Upper lobe of left lung (tissue), 6 donors: ENCODE data around the gene DGKG. TPM values are rescaled to one million over a fixed set of nuclear protein-coding genes. Genes with fewer than 3 reads are reported as not detected.

Source experiments
- ATAC-seq, 2 donors: fragments of 200-7000 bp; cut with Tn5 transposase; one replicate each; pipeline ENCODE4 v1.9.1; 2022; ENCODE audit warnings: mild to moderate bottlenecking in 2 of 2, moderate library complexity in 2 of 2; ENCODE audit not compliant: low FRiP score in 2 of 2
- DNase-seq, 2 donors: peaks; one replicate each; pipeline ENCODE4 v3.0.0-alpha.2; 2019 to 2020
- H3K27ac ChIP-seq, 4 donors: fragments of 200-600 bp; sonication (generic); one replicate each; pipeline ENCODE4 v1.5.1; 2016 to 2019
- H3K27me3 ChIP-seq, 4 donors: fragments of 200-600 bp; sonication (generic); one replicate each; pipeline ENCODE4 v1.5.1; 2017 to 2019
- H3K36me3 ChIP-seq, 4 donors: fragments of 200-600 bp; sonication (generic); one replicate each; pipeline ENCODE4 v1.5.1; 2016 to 2019
- H3K4me1 ChIP-seq, 4 donors: fragments of 200-600 bp; sonication (generic); one replicate each; pipeline ENCODE4 v1.5.1; 2018 to 2019
- H3K4me3 ChIP-seq, 4 donors: fragments of 200-600 bp; sonication (generic); one replicate each; pipeline ENCODE4 v1.5.1; 2017 to 2019; ENCODE audit warnings: mild to moderate bottlenecking in 2 of 4, moderate library complexity in 1 of 4
- H3K9me3 ChIP-seq, 4 donors: fragments of 200-600 bp; sonication (generic); one replicate each; pipeline ENCODE4 v1.5.1; 2018 to 2019
- EP300 ChIP-seq, 4 donors: sonication (generic); formaldehyde crosslinking; IDR thresholded peaks; one replicate each; pipeline ENCODE4 v1.5.1; 2017; ENCODE audit warnings: antibody characterized with exemption in 4 of 4, control low read depth in 2 of 4
- POLR2A ChIP-seq, 4 donors: fragments of 450-650 bp; IDR thresholded peaks; one replicate each; pipeline ENCODE4 v1.5.1; 2016 to 2017; ENCODE audit warnings: antibody characterized with exemption in 4 of 4, mild to moderate bottlenecking in 2 of 4
- POLR2AphosphoS5 ChIP-seq, 2 donors: sonication (generic); formaldehyde crosslinking; IDR thresholded peaks; one replicate each; pipeline ENCODE4 v1.5.1; 2017; ENCODE audit warnings: antibody characterized with exemption in 2 of 2
- WGBS, 2 donors: methylation state at CpG; one replicate each; pipeline ENCODE4 v1.1.5; 2017 to 2018; 5-methylcytosine and 5-hydroxymethylcytosine counted together
- total RNA-seq, 6 donors: library from RNA; depleted of rRNA in 4 of 6; stranded (reverse); fragments of >200 nt in 4 of 6; gene quantifications; one replicate each; pipeline versions ENCODE4 v1.1.0 to v1.2.1, GENCODE V29; 2016 to 2021
- TF ChIP-seq, protein P1 (sequence below), 6 experiments: fragments of 450-650 bp in 4 of 6; fragments of 200-600 bp in 2 of 6; sonication (generic) in 2 of 6; IDR thresholded peaks; one replicate each; pipeline ENCODE4 v1.5.1; 2016 to 2019; ENCODE audit warnings: antibody characterized with exemption in 6 of 6
- donor health status: DM: no; HTN: no; CAD: no; lungs with moderate emphysema.
- donor health status: DM: no; HTN: yes; CAD: no; lungs with severe emphysema.

DGKG gene
- total RNA-seq, 6 donors from 2014 or later: 4.4 to 32.5 (median 6.5) TPM

DNA sequence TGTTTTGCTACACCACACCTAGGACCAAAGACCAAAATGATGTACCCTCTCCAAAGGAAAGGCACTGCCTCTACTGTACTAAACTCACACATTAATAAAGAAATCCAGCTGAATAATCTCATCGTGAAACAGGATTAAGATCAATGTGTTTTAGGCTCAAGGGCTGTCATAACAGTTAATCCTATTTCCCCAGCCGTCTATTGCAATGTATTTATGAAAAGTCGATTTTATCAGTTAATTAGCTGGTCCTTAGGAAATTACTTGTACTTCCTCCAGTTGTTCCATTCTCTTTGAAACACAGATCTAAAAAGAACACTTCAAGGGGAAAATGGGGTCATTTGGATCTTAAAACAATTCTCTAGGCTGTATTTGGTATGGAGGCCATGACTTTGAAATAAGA is 261.6 kb downstream of the DGKG start:
- no peak for TF ChIP-seq EP300 (IDR thresholded peaks at IDR 0.05)
- TF ChIP-seq, protein P1, sequence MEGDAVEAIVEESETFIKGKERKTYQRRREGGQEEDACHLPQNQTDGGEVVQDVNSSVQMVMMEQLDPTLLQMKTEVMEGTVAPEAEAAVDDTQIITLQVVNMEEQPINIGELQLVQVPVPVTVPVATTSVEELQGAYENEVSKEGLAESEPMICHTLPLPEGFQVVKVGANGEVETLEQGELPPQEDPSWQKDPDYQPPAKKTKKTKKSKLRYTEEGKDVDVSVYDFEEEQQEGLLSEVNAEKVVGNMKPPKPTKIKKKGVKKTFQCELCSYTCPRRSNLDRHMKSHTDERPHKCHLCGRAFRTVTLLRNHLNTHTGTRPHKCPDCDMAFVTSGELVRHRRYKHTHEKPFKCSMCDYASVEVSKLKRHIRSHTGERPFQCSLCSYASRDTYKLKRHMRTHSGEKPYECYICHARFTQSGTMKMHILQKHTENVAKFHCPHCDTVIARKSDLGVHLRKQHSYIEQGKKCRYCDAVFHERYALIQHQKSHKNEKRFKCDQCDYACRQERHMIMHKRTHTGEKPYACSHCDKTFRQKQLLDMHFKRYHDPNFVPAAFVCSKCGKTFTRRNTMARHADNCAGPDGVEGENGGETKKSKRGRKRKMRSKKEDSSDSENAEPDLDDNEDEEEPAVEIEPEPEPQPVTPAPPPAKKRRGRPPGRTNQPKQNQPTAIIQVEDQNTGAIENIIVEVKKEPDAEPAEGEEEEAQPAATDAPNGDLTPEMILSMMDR (IDR thresholded peaks at IDR 0.05): no peak
- no peak for TF ChIP-seq POLR2AphosphoS5 (IDR thresholded peaks at IDR 0.05)
- no peak for TF ChIP-seq POLR2A (IDR thresholded peaks at IDR 0.05)
- Histone ChIP-seq H3K9me3 (no peaks in the 10 kb centered on the region), H3K36me3 (no peaks in the 10 kb centered on the region), H3K4me3 (no peak overlapping the region), H3K27ac (no peak overlapping the region), H3K27me3 (no peaks in the 10 kb centered on the region), H3K4me1 (peaks cover 31 to 43% (median 37%) of the 10 kb centered on the region in 4 donors)
- 47 to 49% methylated on average over 3 of the region's 3 CpGs for WGBS, 2 donors
- ATAC-seq (no peak), DNase-seq (no peak)

DNA sequence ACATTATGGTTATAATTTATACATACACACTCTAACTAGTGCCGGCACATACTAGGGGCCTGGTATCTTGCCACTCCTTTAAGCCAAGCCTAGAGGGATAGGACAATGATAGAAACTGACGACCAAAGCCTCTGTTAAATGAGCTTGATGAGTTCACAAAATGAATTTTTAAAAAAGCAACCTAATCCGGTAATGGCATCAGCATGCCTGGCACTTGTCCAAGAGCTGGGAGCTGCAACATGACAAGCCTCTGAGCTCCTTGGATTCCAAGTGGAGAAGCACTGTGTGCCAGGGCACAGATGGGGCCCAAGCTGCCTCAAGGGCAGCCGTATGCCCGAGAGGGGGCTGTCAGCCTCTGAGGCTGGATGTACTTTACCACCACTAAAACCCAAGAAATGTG is 262.9 kb downstream of the DGKG start:
- 52 to 59% methylated on average over 4 to 5 of the region's 5 CpGs for WGBS, 2 donors
- peak in 1 of 2 donors; percentile 64 for DNase-seq
- Histone ChIP-seq H3K4me3 (no peak overlapping the region), H3K9me3 (no peaks in the 10 kb centered on the region), H3K27ac (no peak overlapping the region), H3K27me3 (no peaks in the 10 kb centered on the region), H3K36me3 (no peaks in the 10 kb centered on the region), H3K4me1 (peaks cover 31 to 48% (median 41%) of the 10 kb centered on the region in 4 donors)
- no peak for TF ChIP-seq EP300 (IDR thresholded peaks at IDR 0.05)
- TF ChIP-seq POLR2AphosphoS5 (IDR thresholded peaks at IDR 0.05): no peak
- no peak for TF ChIP-seq POLR2A (IDR thresholded peaks at IDR 0.05)
- TF ChIP-seq, protein P1 (IDR thresholded peaks at IDR 0.05): no peak
- ATAC-seq: no peak

DNA sequence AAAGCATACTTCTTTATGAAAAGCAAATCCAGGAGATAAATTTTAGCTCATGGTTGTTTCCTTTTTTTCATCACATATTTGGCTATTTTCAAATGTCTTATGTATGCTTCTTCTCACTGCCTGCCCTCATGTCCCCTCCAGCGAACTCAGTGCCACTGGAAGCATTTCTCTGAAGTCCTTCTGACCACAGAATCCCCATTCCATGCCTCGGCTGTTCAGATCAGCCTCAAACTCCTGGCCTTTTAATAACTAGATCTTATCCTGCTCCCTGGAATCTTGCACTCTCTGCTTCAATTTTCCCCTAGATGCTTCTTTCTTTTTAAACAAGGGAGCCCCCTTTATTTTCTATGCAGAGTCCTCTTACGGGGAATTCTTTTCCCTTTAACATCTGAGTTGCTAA is 263.3 kb downstream of the DGKG start:
- Histone ChIP-seq H3K9me3 (no peaks in the 10 kb centered on the region), H3K36me3 (no peaks in the 10 kb centered on the region), H3K4me1 (peaks cover 31 to 49% (median 45%) of the 10 kb centered on the region in 4 donors), H3K27me3 (no peaks in the 10 kb centered on the region), H3K4me3 (no peak overlapping the region), H3K27ac (no peak overlapping the region)
- WGBS, 2 donors: 60 to 70% methylated on average over 3 of the region's 3 CpGs
- no peak for DNase-seq
- no peak for ATAC-seq
- TF ChIP-seq EP300 (IDR thresholded peaks at IDR 0.05): no peak
- TF ChIP-seq POLR2A (IDR thresholded peaks at IDR 0.05): no peak
- TF ChIP-seq POLR2AphosphoS5 (IDR thresholded peaks at IDR 0.05): no peak
- TF ChIP-seq, protein P1 (IDR thresholded peaks at IDR 0.05): no peak

DNA sequence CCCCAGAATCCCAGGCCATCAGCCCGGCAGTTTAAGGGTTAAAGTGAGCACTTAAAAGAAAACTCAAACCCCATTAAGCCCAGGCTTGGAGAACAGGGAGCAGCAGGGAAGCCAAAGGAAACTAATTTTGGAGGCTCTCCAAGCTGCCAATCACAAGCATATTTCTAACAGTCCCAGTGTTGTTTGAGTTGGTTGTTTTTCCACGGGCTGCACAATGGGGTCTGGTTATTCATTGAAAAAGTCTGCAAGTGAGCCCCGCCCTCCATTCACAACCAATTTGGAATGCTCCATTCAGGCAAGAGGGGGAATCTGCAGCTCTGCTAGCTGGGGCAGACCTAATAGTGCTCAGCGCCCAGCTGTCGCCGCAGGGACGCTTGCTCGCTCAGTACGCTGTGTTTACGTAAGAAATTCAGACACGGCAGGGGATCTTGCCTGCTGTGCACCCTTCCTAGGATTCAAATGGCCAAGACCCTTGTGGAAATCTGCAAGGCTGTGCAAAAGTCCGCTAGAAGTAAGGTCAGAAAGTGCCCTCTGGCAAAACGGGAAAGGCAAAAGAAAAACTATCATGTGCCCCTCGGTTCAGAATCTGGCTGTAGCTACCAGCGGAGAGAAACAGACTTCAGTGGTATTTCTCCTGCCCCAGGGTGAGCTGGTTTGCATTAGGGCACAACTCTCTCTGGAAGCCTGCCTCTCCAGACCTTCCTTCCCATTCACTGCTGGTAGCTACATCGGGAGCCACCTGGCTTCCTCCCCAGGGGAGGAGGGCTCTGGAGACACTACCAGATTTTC is 264.2 kb downstream of the DGKG start:
- Histone ChIP-seq H3K36me3 (no peaks in the 10 kb centered on the region), H3K4me1 (peaks cover 31 to 58% (median 51%) of the 10 kb centered on the region in 4 donors), H3K27me3 (no peaks in the 10 kb centered on the region), H3K9me3 (no peaks in the 10 kb centered on the region), H3K4me3 (peak overlapping the region in 3 of 4 donors; percentile 23 to 38 (median 29)), H3K27ac (peak overlapping the region in 3 of 4 donors; percentile 21 to 44 (median 35))
- TF ChIP-seq POLR2A (IDR thresholded peaks at IDR 0.05) (peak in 1 of 4 donors; percentile 12), EP300 (IDR thresholded peaks at IDR 0.05) (no peak)
- TF ChIP-seq, protein P1 (IDR thresholded peaks at IDR 0.05): no peak
- ATAC-seq (peak; percentile 76 to 82), DNase-seq (peak; percentile 42 to 78)
- WGBS, 2 donors: 4% methylated on average over 13 to 16 of the region's 16 CpGs

DNA sequence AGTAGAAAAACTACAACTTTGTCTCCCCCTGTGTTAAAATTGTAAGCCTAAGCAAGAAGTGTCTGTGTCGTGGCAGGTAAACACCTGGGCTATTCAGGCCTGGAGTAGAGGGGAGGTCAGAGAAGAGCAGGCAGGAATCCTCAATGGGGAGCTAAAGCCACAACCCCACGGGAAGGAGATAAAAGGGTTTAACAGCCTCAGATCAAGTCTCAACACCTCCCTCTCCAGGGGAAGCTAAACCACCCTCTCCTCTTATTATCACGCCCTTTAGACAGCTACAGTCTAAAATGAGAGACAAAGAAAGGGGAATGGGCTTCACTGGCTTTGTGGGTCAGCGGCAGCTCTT is 264.7 kb downstream of the DGKG start:
- DNase-seq (no peak), ATAC-seq (no peak)
- no peaks in the 10 kb centered on the region for H3K36me3 ChIP-seq
- 31 to 41% methylated on average over 4 of the region's 4 CpGs for WGBS, 2 donors
- peaks cover 31 to 60% (median 52%) of the 10 kb centered on the region in 4 donors for H3K4me1 ChIP-seq
- no peak overlapping the region for H3K27ac ChIP-seq
- peak overlapping the region in 2 of 4 donors; percentile 29 to 38 for H3K4me3 ChIP-seq
- no peaks in the 10 kb centered on the region for H3K27me3 ChIP-seq
- no peaks in the 10 kb centered on the region for H3K9me3 ChIP-seq
- no peak for TF ChIP-seq POLR2A (IDR thresholded peaks at IDR 0.05)
- TF ChIP-seq EP300 (IDR thresholded peaks at IDR 0.05): no peak
- no peak for TF ChIP-seq POLR2AphosphoS5 (IDR thresholded peaks at IDR 0.05)
- TF ChIP-seq, protein P1 (IDR thresholded peaks at IDR 0.05): no peak
